ENCODE data around the gene EFNA2.

DNA sequence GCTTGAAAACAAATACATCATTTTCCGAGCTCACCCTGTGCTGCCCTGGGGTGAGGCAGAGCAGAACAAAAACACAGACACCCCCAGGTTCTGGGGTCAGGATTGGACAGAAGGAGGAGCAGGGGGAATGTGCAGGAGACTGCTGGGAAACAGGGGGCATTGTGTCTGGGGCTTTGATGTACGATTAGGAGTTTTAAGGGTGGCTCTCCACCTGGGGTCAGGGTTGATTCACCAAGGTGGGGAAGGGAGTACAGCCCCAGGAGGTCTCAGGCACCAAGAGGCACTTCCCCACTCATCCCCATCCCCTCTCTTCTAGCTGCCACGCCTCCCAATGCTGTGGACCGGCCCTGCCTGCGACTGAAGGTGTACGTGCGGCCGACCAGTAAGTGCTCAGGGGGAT is 12.6 kb downstream of the EFNA2 start:
- TF ChIP-seq, protein P1, sequence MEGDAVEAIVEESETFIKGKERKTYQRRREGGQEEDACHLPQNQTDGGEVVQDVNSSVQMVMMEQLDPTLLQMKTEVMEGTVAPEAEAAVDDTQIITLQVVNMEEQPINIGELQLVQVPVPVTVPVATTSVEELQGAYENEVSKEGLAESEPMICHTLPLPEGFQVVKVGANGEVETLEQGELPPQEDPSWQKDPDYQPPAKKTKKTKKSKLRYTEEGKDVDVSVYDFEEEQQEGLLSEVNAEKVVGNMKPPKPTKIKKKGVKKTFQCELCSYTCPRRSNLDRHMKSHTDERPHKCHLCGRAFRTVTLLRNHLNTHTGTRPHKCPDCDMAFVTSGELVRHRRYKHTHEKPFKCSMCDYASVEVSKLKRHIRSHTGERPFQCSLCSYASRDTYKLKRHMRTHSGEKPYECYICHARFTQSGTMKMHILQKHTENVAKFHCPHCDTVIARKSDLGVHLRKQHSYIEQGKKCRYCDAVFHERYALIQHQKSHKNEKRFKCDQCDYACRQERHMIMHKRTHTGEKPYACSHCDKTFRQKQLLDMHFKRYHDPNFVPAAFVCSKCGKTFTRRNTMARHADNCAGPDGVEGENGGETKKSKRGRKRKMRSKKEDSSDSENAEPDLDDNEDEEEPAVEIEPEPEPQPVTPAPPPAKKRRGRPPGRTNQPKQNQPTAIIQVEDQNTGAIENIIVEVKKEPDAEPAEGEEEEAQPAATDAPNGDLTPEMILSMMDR (IDR thresholded peaks at IDR 0.05), result no peak
- TF ChIP-seq POLR2A (IDR thresholded peaks at IDR 0.05), result no peak

Measured in uterus (tissue), 2 donors.